Left lung (tissue), 10 donors: Measurements from ENCODE around the gene COL20A1. TPM values are rescaled to one million over a fixed set of nuclear protein-coding genes. Genes with fewer than 3 reads are reported as not detected.
A peak's percentile ranks its signal among the peaks of the same experiment; 100 is the strongest.

ENCODE experiments used
- ATAC-seq: fragments of 200-7000 bp; cut with Tn5 transposase; one replicate; pipeline ENCODE4 v1.9.1; 2020; ENCODE audit warnings: moderate library complexity
- DNase-seq, 4 donors: peaks; one replicate each; pipeline ENCODE4 v3.0.0-alpha.2; 2013 to 2020
- H3K27ac ChIP-seq, 2 donors: fragments of 200-600 bp; sonication (generic) in 1 of 2; one replicate each; pipeline versions ENCODE4 v1.5.0 to v1.8.0; 2020 to 2021
- H3K27me3 ChIP-seq, 2 donors: fragments of 200-600 bp; sonication (generic) in 1 of 2; one replicate each; pipeline versions ENCODE4 v1.5.0 to v1.8.0; 2020 to 2021
- H3K36me3 ChIP-seq, 2 donors: fragments of 200-600 bp; sonication (generic) in 1 of 2; one replicate each; pipeline versions ENCODE4 v1.5.0 to v1.8.0; 2020 to 2021
- H3K4me1 ChIP-seq, 2 donors: fragments of 200-600 bp; one replicate each; pipeline ENCODE4 v1.8.0; 2021
- H3K4me3 ChIP-seq, 2 donors: fragments of 200-600 bp; sonication (generic) in 1 of 2; one replicate each; pipeline versions ENCODE4 v1.5.0 to v1.8.0; 2020 to 2021; ENCODE audit warnings: mild to moderate bottlenecking in 1 of 2
- H3K9me3 ChIP-seq, 2 donors: fragments of 200-600 bp; sonication (generic) in 1 of 2; one replicate each; pipeline versions ENCODE4 v1.5.0 to v1.8.0; 2020 to 2021
- CTCF ChIP-seq, 2 donors: fragments of 200-600 bp; sonication (generic) in 1 of 2; IDR thresholded peaks; one replicate each; pipeline versions ENCODE4 v1.5.0 to v1.8.0; 2021; ENCODE audit warnings: antibody characterized with exemption in 2 of 2
- intact Hi-C, 2 donors: fragments of 100-400 bp; cut with DNase I; formaldehyde crosslinking; loops; one replicate each; pipeline versions ENCODE4 v1.11.2 to v1.14.2; 2022
- polyA plus RNA-seq, 6 donors: library from polyadenylated mRNA; unstranded; fragments of 120-200 nt; gene quantifications; one replicate each; pipeline ENCODE4 v1.2.1, GENCODE V29; 2013; ENCODE audit not compliant: insufficient read length in 6 of 6
- total RNA-seq, 2 donors: library from RNA; stranded (reverse); fragmentation: NEBNext Ultra II Directional; extraction: Animal tissue kit (Norgen Biotek cat#: 25700); gene quantifications; one replicate each; pipeline ENCODE4 v1.2.1, GENCODE V29; 2021
- donor health status: DM: no; HTN: yes; CAD: no.
- donor health status: DM: no; HTN: no; CAD: no.

COL20A1 gene
- total and polyA plus RNA-seq, 8 donors, result 0.08 to 0.31 (median 0.24) TPM; not detected in 2

- Histone ChIP-seq H3K4me3 (no peak within 1 kb of the TSS), H3K27ac (no peak within 1 kb of the TSS), H3K4me1 (no peaks in the 10 kb centered on the region), H3K36me3 (no peaks in the 10 kb centered on the region), H3K27me3 (peaks cover 18 to 93% of the 10 kb centered on the region in 2 donors), H3K9me3 (no peaks in the 10 kb centered on the region)
- intact Hi-C loops, result no loop called here
- ATAC-seq (no peak), DNase-seq (peak in 1 of 4 donors; percentile 58)
- TF ChIP-seq CTCF (IDR thresholded peaks at IDR 0.05), result no peak
Observed at GRCh38 chr20:63360850-63361518, 68.0 kb downstream of the COL20A1 start, which contains the start of gene CHRNA4. Gene CHRNA4, minus strand, starts transcription at chr20:63361349. Its CDS starts 184 bp downstream, at chr20:63361165.

- H3K9me3 ChIP-seq, result no peaks in the 10 kb centered on the region
- no peak overlapping the region for H3K4me3 ChIP-seq
- ATAC-seq (no peak), DNase-seq (peak in 1 of 4 donors; percentile 64)
- no peak overlapping the region for H3K27ac ChIP-seq
- intact Hi-C loops, result no loop called here
- H3K36me3 ChIP-seq, result no peaks in the 10 kb centered on the region
- H3K4me1 ChIP-seq, result no peaks in the 10 kb centered on the region
- H3K27me3 ChIP-seq, result peaks cover 18 to 93% of the 10 kb centered on the region in 2 donors
- no peak for TF ChIP-seq CTCF (IDR thresholded peaks at IDR 0.05)
Observed at GRCh38 chr20:63361519-63362435, 68.8 kb downstream of the COL20A1 start.

- DNase-seq (peak in 1 of 4 donors; percentile 47), ATAC-seq (no peak)
- no peak for TF ChIP-seq CTCF (IDR thresholded peaks at IDR 0.05)
- H3K4me1 ChIP-seq, result no peaks in the 10 kb centered on the region
- no peaks in the 10 kb centered on the region for H3K9me3 ChIP-seq
- intact Hi-C loops, result no loop called here
- no peak overlapping the region for H3K4me3 ChIP-seq
- no peaks in the 10 kb centered on the region for H3K36me3 ChIP-seq
- no peak overlapping the region for H3K27ac ChIP-seq
- peaks cover 18 to 97% of the 10 kb centered on the region in 2 donors for H3K27me3 ChIP-seq
Observed at GRCh38 chr20:63362436-63363009, 69.5 kb downstream of the COL20A1 start.

- H3K4me1 ChIP-seq, result no peaks in the 10 kb centered on the region
- no peaks in the 10 kb centered on the region for H3K36me3 ChIP-seq
- no peak overlapping the region for H3K4me3 ChIP-seq
- no peak for TF ChIP-seq CTCF (IDR thresholded peaks at IDR 0.05)
- H3K27ac ChIP-seq, result no peak overlapping the region
- no peaks in the 10 kb centered on the region for H3K9me3 ChIP-seq
- ATAC-seq (no peak), DNase-seq (peak in 1 of 4 donors; percentile 67)
- intact Hi-C loops, result no loop called here
- H3K27me3 ChIP-seq, result peaks cover 18 to 98% of the 10 kb centered on the region in 2 donors
Observed at GRCh38 chr20:63363013-63363957, 70.3 kb downstream of the COL20A1 start.
